IPS DF 4.7 (cell line): Measurements from ENCODE around the gene EHD1.

ENCODE experiments used
- DNase-seq: peaks from one replicate; pipeline ENCODE4 v3.0.0-alpha.2; 2013; ENCODE audit warnings: low spot score; ENCODE audit errors: extremely low read depth

EHD1 gene

DNA sequence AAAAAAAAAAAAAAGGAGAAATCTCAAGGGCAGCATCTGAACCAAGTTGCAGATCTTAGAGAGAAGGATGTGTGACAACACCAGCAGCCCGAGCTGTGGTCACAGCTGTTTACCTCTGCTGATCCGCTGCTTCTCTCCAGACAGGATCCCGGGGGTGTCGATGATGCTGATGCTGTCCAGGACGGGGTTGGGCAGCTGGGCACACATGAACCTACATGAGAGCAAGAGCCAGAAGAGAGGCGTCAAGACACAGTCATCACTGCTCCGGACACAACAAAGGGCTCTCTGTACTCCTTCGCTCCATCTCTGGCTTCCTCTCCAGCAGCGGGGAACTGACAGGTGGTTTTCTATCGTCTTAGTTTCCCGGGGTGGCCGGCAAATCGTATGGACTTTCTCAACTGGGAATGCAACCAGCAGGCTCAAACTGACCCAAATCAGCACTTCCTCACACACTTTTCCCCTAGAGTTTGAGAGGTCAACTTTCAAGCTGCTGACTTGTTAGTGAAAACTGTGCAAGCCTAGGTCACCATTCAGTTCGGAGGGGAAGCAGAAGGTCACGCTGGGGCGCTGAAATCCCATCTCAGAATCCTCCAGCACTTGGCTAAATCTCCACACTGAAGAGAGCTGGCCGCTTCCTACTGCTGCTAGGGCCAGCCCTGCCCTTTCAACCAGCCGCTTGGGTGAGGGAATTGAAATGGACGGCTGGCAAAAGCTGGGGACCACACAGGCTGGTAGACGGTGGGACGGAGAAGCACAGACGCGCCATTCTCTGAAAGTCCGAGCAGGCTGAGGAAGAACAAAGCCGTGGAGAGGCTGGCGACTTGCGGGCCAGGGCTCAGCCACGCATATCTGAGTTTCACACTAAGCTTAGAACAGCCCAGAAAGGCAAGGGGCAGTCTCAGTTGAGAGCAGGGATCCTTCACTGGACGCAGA lies 3.8 kb downstream of the EHD1 start:
- no peak for DNase-seq

GRCh38 chr11:64872790-64873488 lies 5.5 kb downstream of the EHD1 start:
- no peak for DNase-seq

DNA sequence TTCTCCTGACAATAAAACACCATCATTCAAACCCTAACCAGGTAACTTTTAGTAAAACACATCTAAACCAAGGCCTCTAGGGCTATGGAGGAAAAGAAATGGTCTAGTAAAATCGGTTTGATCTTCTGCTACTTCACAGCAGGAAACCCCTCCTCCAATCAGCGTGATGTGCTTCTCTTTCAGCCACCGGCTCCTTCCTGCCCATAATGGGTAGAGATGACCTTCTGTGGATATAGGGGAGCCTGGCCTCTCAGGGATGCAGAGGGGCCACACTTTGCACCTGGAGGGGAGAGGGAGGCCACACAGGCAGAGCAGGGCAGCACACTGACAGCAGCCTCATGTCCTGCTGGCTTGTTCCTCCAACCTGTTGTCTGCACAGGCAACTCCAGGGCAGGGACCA lies 6.9 kb downstream of the EHD1 start:
- DNase-seq, result no peak

DNA sequence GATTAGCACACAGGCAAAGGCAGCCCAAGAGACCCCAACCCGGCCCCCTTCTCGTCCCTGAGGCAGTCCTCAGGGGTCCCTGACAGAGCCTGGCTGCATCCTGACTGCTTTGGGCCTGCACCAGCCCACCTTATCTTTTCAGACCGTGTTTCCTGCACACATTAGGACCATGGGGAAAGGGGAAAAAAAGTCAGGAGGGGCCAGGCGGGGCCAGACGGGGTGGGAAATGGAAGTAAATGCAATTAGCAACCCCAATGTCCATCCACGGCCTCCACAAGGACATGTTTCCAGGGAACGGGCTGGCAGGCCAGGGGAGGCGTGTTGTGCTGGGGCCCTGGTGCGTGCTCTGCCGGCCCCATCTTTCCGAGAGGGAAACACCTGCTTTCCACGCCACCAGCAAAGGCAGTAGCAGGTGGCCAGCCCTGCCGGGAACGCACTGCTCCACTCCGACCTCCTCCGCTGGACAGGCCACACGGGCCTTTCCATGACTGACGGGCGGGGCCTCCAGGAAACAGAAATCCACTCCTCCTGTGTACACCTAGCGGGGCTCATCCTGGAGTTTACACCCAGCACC lies 7.4 kb downstream of the EHD1 start:
- no peak for DNase-seq

DNA sequence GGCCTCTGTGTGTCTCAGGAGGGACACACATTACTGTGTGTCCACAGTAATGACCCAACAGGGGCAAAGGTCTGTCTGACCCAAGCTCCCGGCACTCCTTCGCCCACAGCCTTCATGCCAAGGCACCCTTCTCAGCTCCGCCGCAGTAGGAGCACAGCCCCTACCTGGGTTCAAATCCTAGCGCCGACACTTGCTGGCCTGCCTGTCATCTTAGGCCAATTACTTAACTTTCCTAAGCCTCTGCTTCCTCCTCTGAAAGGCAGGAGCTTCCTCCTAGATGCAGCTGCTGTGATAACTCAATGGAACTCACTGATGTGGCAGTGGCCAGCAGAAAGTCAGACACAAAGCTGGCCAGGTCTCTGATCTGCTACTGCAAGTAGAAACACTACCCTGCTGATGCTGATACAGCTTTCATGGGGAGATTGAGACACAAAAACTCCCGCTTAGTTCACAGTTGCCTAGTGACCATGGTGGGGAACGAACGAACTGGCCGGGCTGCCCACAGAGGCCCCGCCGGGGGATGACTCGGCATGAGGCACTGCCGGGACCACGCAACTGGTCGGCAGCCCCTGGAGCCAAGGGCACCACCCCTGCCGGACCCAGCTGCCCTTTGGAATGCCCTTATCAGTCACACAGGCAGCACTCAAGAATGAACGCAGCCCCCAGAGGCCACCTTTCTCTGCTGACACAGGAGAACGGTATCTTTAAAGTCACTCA lies 8.1 kb downstream of the EHD1 start:
- DNase-seq, result no peak

DNA sequence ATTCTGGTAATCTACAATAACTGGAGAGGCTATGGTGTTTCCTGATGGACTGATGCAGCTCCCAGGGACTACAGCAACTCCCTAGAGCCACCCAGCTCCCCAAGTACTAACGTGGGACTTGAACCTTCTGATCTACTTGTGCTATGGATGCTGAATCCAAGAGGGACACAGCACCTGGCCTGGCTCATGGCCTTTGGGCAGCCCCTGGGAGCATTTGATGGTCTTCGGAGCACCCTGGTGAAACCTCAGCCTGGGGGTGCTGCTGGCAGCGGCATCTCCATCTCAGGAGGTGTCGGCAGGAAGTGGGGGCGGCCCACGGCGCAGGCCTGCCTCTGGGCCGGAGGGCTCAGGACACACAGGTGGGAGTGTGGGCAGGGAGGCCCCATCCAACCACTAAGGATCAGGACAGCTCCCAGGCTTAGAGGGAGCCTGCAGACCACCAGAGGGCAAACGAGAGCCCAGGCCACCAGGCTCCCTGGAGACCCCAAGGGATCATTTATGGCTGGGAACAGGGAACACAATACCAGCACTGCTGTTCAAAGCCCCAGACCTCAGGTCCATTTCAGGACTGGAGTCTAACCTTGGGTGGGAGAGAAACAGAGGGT lies 8.7 kb downstream of the EHD1 start:
- no peak for DNase-seq

DNA sequence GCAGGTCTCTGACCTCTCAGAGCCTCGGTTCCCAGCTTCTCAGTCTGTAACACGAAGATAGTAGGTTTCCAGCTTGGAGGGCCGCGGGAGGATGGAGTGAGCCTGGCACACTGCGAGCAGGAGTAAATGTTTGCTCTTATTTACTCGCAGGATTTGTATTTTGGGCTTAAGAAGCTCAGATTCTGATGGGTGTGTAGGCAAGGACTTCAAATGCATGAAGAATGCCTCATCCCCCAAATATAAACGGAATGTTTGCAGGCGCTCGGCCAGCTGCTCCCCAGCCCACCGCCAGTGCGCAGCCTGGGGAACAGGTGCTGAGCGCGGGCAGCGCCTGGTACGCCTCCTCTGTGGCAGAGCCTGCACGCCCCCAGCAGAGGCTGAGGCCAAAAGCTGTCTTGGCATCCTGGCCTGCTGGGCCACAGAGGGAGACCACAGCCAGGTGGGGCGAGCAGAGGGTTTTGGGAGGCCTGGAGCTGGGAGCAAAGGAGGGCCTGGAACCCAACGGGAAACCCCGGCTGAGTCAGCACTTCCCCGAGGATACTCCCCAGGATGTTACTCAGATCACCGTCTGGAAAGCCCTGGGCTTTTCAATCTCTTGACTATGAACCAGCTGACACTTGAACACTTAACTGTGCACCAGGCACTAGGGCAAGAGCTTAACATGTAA lies 9.4 kb downstream of the EHD1 start:
- DNase-seq, result no peak

- DNase-seq, result no peak
Observed at GRCh38 chr11:64867748-64868462, 10.5 kb downstream of the EHD1 start.

GRCh38 chr11:64866173-64866491 lies 12.3 kb downstream of the EHD1 start:
- DNase-seq, result no peak

- DNase-seq, result no peak
Observed at GRCh38 chr11:64865286-64866172, 12.9 kb downstream of the EHD1 start.

DNA sequence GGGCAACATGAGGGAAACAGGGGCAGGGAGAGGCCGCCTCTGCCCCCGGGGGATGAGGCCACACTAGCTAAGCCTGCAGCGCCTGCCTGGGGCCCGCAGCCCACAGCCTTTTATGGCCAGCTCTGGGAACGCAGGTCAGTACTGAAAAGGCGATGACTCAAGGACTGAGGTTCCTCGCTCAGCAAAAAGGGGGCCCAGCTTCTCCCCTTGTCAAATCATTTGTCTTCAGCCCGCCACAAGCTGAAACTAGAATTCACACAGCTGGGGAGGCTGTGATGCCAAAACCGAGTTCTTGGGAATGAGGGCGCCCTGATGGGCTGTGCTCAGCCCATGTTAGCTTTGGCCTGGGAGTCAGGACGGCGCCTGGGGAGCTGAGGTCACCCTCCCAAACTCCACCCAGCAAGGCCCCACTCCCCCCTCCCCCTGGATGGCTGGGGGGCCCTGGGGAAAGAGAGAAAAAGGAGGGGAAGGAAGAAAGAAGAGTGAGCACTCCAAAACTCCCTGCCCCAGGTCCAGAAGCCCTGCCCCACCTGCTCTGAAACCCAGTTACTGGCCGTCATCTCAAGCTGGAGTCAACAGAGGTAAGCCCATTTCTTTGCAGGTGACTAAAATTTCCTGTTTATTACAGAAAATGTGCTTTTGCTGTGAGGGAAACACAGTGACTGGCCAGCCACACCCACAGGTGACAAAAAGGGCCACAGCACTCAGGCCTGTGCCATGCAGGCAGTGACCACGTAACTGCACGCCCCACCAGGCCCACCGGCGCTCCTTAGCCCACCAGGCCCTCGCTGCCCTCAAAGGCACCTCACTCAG lies 13.7 kb downstream of the EHD1 start:
- DNase-seq, result no peak

GRCh38 chr11:64864135-64864472 lies 14.3 kb downstream of the EHD1 start:
- DNase-seq, result no peak

DNA sequence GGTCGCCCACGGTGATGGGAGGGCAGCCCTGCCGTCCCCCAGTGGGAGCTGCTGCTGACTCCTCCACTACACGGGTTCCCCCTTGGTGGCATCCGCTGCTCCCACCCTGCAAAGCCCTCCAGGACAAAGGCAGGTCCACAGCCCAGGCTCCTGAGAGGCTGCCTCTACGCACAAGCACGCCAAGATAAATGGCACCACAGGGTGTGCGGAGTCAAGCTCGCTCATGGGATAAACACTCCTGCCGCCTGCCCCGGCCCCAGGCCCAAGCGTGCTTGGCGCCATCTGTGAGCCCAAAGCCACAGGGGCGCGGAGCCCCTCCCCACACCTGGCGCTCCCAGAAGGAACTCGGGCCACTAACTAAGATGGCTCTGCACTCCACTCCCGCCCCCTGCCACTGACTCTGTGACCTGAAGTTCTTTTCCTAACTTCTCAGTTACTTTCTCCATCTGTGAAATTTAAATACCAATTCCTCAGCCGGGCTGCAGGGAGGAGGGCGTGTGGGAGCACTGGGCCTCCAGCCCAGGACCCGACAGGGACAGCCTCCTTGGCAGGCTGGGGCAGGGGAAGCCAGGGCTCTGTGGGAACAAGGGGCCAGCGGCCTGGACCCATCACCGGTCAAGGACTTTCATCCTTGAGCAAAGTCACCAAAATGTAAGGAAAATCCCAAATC lies 14.9 kb downstream of the EHD1 start:
- no peak for DNase-seq

- no peak for DNase-seq
Observed at GRCh38 chr11:64862987-64863390, 15.4 kb downstream of the EHD1 start.

DNA sequence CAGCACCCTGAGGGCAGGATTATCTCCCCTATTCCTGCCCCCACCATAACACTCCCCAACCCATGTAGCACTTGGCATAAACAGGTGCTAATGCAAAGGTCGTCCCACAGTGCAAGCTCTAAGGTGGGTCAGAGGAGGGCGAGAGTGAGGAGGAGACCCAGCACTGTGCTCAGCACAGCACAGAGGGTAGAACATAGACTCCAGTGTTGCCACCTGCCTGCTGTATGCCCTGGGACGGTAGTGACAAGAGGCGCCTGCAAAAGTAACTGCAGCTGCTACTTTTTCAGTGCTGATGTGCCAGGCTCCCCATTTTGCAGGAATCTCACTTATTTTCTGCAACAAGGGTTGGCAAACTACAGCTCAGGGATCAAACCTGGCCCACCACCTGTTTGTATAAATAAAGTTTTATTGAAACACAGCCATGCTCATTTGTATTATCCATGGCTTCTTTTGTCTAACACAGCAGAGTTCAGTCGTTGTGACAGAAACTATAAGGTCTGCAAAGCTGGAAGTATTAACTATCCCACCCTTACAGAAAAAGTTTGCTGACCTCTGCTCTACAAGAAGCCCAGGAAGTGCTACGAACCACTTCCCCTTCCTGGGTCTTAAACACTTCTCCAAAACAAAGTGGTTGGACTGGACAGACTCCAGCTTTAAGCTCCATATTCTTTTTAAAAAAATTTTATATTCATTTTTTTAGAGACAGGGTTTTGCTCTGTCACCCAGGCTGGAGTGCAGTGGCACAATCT lies 17.0 kb downstream of the EHD1 start:
- no peak for DNase-seq

- no peak for DNase-seq
Observed at GRCh38 chr11:64859542-64860414, 18.6 kb downstream of the EHD1 start.
